ENCODE measurements around the gene PPARD.

PPARD gene

DNA sequence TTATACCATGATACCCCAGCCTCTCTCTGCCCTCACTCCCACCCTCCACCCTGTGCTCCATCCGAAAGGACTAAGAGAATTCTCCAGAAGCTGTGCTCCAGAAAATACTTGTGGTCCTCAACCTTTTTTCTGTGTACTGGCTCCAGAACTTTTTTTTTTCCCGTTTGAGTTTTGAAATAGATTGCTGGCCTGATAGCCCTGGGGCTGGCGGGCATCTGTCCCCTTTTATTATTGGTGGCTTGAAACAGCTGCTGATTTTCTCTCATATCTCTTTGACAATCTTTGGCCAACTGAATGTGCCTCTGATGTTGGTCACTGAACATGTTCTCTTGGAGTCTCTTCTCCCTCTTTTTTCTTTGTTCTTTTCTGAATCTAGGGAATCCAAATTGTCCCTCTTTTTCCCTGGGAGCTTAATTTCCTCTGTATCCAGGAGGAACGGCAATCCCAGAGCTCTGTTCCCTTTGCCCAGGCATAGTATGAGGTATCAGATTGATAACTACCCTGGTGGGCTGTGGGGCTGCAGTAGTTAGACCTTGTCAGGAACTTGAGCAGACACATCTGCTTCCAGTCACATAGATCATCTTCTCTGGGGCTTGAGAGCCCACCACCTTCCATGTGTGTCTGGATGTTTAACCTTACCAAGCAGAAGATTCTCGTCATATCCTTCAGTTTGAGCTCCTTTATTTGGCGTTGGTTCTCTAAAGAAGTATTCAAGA lies 1.6 kb downstream of the PPARD start:
- DNase-seq (ENCODE audit: low read depth) = no peak
- H3K4me3 ChIP-seq (ENCODE audit: control insufficient read depth, low read depth, low read length) = peak overlapping the region; percentile 86
- no peak for TF ChIP-seq CTCF (conservative IDR thresholded peaks at IDR 0.05; ENCODE audit: control insufficient read depth, insufficient read depth, low read depth, low read length)

- no peak overlapping the region for H3K4me3 ChIP-seq (ENCODE audit: control insufficient read depth, low read depth, low read length)
- DNase-seq (ENCODE audit: low read depth) = no peak
- TF ChIP-seq CTCF (conservative IDR thresholded peaks at IDR 0.05; ENCODE audit: control insufficient read depth, insufficient read depth, low read depth, low read length) = no peak
Measured at GRCh38 chr6:35351422-35351821, 9.1 kb downstream of the PPARD start.

DNA sequence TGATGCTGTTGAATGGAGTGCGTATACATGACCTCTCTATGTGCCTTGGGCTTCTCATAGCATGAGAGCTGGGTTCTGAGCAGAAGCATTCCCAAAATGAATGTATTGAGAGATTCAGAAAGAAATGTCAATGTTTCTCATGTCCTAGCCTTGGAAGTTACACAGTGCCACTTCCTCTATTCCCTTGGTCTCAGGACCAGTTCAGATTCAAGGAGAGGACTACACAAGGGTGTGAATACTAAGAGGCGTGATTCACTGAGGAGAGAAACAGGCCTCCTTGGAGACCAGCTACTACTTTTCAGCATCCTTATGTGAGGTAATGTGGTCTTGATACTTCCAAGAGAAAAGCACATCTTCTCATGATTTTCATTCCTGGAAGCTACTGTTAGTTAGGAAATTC lies 10.4 kb downstream of the PPARD start:
- TF ChIP-seq CTCF (conservative IDR thresholded peaks at IDR 0.05; ENCODE audit: control insufficient read depth, insufficient read depth, low read depth, low read length) = no peak
- no peak overlapping the region for H3K4me3 ChIP-seq (ENCODE audit: control insufficient read depth, low read depth, low read length)
- no peak for DNase-seq (ENCODE audit: low read depth)

DNA sequence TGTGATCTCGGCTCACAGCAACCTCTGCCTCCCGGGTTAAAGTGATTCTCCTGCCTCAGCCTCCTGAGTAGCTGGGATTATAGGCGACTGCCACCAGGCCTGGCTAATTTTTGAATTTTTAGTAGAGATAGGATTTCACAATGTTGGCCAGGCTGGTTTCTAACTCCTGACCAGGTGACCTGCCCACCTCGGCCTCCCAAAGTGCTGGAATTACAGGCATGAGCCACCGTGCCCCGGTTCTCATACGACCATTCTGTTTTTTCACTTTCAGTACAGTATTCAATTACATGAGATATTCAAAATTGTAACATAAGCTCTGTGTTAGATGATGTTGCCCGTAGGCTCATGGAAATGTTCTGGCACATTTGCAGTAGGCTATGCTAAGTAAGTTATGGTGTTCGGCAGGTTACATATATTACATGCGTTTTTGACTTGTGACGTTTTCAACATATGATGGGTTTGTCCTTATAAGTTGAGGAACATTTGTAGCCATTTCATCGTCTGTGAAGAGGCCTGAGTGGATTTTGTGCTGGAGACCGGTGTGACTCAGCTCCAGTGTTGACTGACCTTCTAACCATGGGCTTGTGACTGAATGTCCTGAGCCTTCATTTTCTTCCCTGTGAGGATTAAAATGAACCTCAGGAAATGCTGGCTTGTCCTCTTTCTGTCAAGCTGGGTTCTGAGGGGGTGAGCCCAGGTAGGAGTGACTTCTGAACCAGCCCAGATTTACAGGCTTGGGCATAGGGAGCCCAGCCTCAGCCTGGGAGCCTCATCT lies 12.2 kb downstream of the PPARD start:
- no peak for TF ChIP-seq CTCF (conservative IDR thresholded peaks at IDR 0.05; ENCODE audit: control insufficient read depth, insufficient read depth, low read depth, low read length)
- no peak overlapping the region for H3K4me3 ChIP-seq (ENCODE audit: control insufficient read depth, low read depth, low read length)
- DNase-seq (ENCODE audit: low read depth) = no peak

DNA sequence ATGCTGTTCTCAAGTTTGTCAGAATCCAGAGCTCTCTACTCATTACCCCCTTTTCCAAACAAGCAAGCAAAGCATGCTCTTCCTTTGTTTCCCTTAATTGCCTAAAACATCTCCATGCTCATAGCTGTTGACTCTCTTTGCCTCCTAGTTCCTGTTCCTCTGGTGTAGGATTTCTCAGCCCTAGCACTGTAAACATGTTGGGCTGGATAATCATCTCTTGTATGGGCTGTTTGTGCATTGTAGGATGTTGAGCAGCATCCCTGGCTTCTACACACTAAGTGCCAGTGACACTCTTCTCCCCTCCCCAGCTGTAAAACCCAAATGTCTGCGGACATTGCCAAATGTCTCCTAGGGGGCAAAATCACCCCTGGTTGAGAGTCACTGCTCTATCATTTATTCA lies 14.0 kb downstream of the PPARD start:
- no peak for DNase-seq (ENCODE audit: low read depth)
- no peak for TF ChIP-seq CTCF (conservative IDR thresholded peaks at IDR 0.05; ENCODE audit: control insufficient read depth, insufficient read depth, low read depth, low read length)
- H3K4me3 ChIP-seq (ENCODE audit: control insufficient read depth, low read depth, low read length) = no peak overlapping the region

DNA sequence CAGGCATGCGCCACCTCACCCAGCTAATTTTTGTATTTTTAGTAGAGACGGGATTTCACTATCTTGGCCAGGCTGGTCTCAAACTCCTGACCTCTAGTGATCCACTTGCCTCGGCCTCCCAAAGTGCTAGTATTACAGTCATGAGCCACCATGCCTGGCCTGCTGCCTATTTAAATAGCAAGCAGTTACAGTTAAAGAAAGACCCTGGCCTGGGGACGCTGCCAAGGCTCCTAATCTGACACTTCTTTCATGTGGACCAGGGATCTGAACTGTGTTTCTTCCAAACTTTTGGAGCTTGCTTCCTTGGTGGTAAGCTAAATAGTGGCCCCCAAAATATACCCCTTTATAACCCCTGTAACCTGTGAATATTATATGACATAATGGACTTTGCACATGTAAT lies 15.3 kb downstream of the PPARD start:
- no peak for DNase-seq (ENCODE audit: low read depth)
- TF ChIP-seq CTCF (conservative IDR thresholded peaks at IDR 0.05; ENCODE audit: control insufficient read depth, insufficient read depth, low read depth, low read length) = no peak

More for the DNA sequence above, 15.3 kb downstream of the PPARD start:
- no peak overlapping the region for H3K4me3 ChIP-seq (ENCODE audit: control insufficient read depth, low read depth, low read length)

All from fibroblast of mammary gland (primary cell).